SK-N-SH (cell line): ENCODE measurements around the gene MYOZ2. TPM values are rescaled to one million over a fixed set of nuclear protein-coding genes. Genes with fewer than 3 reads are reported as not detected.

ENCODE experiments used
- CTCF ChIA-PET: fragments of 300-600, 350-600 bp; formaldehyde crosslinking; extraction: SDS; loops from one replicate; lab custom pipeline; 2021; lab: Yijun Ruan, JAX
- POLR2A ChIA-PET: fragments of 350-600 bp; sonication (Branson Sonifier 250); formaldehyde crosslinking; extraction: SDS; loops from one replicate; lab custom pipeline; 2020; ENCODE audit warnings: antibody characterized with exemption, inconsistent platforms; lab: Yijun Ruan, JAX
- DNase-seq: peaks from one replicate; pipeline ENCODE4 v3.0.0; 2012
- H2AFZ ChIP-seq: fragments of 200-600 bp; sonication (generic); 2 replicates; pipeline ENCODE4 v1.8.1; 2016; ENCODE audit warnings: antibody characterized with exemption, mild to moderate bottlenecking, low read depth
- H3F3A ChIP-seq: fragments of 200-600 bp; sonication (generic); replicated peaks from 2 replicates; pipeline ENCODE3; 2016; ENCODE audit warnings: antibody characterized with exemption, mild to moderate bottlenecking; ENCODE audit not compliant: insufficient read depth
- H3K27ac ChIP-seq, 2 experiments: fragments of 200-500 bp in 1 of 2; fragments of 200-600 bp in 1 of 2; sonication (Bioruptor generic) in 1 of 2; sonication (generic), shearing (Covaris generic) in 1 of 2; 2 replicates each; pipeline versions ENCODE4 v1.5.1 to v1.6.1; 2014 to 2016; ENCODE audit warnings: low read depth in 2 of 2, inconsistent platforms in 1 of 2, low read length in 1 of 2, mild to moderate bottlenecking in 1 of 2, mixed read lengths in 1 of 2
- H3K27me3 ChIP-seq: fragments of 200-600 bp; sonication (generic), shearing (Covaris generic); 2 replicates; pipeline ENCODE4 v1.6.1; 2016; ENCODE audit warnings: mixed run types; ENCODE audit not compliant: insufficient read depth
- H3K36me3 ChIP-seq, 2 experiments: fragments of 200-500 bp in 1 of 2; fragments of 200-600 bp in 1 of 2; sonication (Bioruptor generic) in 1 of 2; sonication (generic) in 1 of 2; replicated peaks in 1 of 2; 2 replicates each; pipeline versions ENCODE3 to v1.5.1; 2014 to 2016; ENCODE audit warnings: low read length in 1 of 2, mild to moderate bottlenecking in 1 of 2; ENCODE audit not compliant: insufficient read depth in 2 of 2, control insufficient read depth in 1 of 2
- H3K4me1 ChIP-seq, 2 experiments: fragments of 200-500 bp in 1 of 2; fragments of 200-600 bp in 1 of 2; sonication (Bioruptor generic) in 1 of 2; sonication (generic), shearing (Covaris generic) in 1 of 2; 2 replicates each; pipeline versions ENCODE4 v1.5.1 to v1.6.1; 2014 to 2016; ENCODE audit warnings: low read depth in 1 of 2, low read length in 1 of 2, mixed run types in 1 of 2; ENCODE audit not compliant: insufficient read depth in 2 of 2, control insufficient read depth in 1 of 2
- H3K4me2 ChIP-seq: fragments of 200-600 bp; sonication (generic), shearing (Covaris generic); 2 replicates; pipeline ENCODE4 v1.6.1; 2017; ENCODE audit warnings: mixed run types
- H3K4me3 ChIP-seq, 2 experiments: fragments of 200-500 bp in 1 of 2; fragments of 200-600 bp in 1 of 2; sonication (Bioruptor generic) in 1 of 2; sonication (generic), shearing (Covaris generic) in 1 of 2; 2 replicates each; pipeline versions ENCODE4 v1.5.1 to v1.8.1; 2014 to 2016; ENCODE audit warnings: low read depth in 2 of 2, inconsistent platforms in 1 of 2, low read length in 1 of 2, mild to moderate bottlenecking in 1 of 2, mixed read lengths in 1 of 2, moderate library complexity in 1 of 2
- H3K79me2 ChIP-seq: fragments of 200-600 bp; sonication (generic); 2 replicates; pipeline ENCODE4 v1.8.1; 2017; ENCODE audit warnings: mild to moderate bottlenecking; ENCODE audit not compliant: insufficient read depth
- H3K9ac ChIP-seq: fragments of 200-600 bp; sonication (generic); 2 replicates; pipeline ENCODE4 v1.6.1; 2017; ENCODE audit warnings: mixed run types
- H3K9me2 ChIP-seq: fragments of 200-600 bp; sonication (generic); 2 replicates; pipeline ENCODE4 v1.6.1; 2017; ENCODE audit warnings: mixed run types
- H3K9me3 ChIP-seq: fragments of 200-600 bp; sonication (generic); 2 replicates; pipeline ENCODE4 v1.6.1; 2017; ENCODE audit warnings: mixed run types, mild to moderate bottlenecking, moderate library complexity
- H4K20me1 ChIP-seq: fragments of 200-600 bp; sonication (generic); 2 replicates; pipeline ENCODE4 v1.6.1; 2017; ENCODE audit warnings: mild to moderate bottlenecking, mixed run types; ENCODE audit not compliant: insufficient read depth
- EP300 ChIP-seq, 2 experiments: IDR thresholded peaks; 2 replicates each; pipeline versions ENCODE4 v1.4.0 to v1.6.1; 2012; ENCODE audit warnings: borderline replicate concordance in 1 of 2, low read depth in 1 of 2, low read length in 1 of 2
- EZH2phosphoT487 ChIP-seq: fragments of 200-600 bp; sonication (generic); IDR thresholded peaks from 2 replicates; pipeline ENCODE4 v1.6.1; 2017; ENCODE audit warnings: low read depth, mixed run types, mild to moderate bottlenecking, antibody characterized with exemption, moderate library complexity, borderline replicate concordance
- FOSL2 ChIP-seq: IDR thresholded peaks from 2 replicates; pipeline ENCODE4 v1.4.0; 2012; ENCODE audit warnings: low read depth, mild to moderate bottlenecking, moderate library complexity, borderline replicate concordance
- FOXM1 ChIP-seq: IDR thresholded peaks from 2 replicates; pipeline ENCODE4 v1.4.0; 2012; ENCODE audit warnings: low read depth, mild to moderate bottlenecking
- GATA2 ChIP-seq: sonication (generic); formaldehyde crosslinking; IDR thresholded peaks from 2 replicates; pipeline ENCODE4 v1.5.0; 2020; ENCODE audit warnings: mild to moderate bottlenecking, missing genetic modification reagents
- JUND ChIP-seq: IDR thresholded peaks from 2 replicates; pipeline ENCODE4 v1.4.0; 2012
- MEF2A ChIP-seq: IDR thresholded peaks from 2 replicates; pipeline ENCODE4 v1.4.0; 2012; ENCODE audit warnings: low read depth, borderline replicate concordance
- MXI1 ChIP-seq: IDR thresholded peaks from 2 replicates; pipeline ENCODE4 v1.6.1; 2012; ENCODE audit warnings: mild to moderate bottlenecking, low read depth, low read length, improper control_type of control experiment
- NFIC ChIP-seq: IDR thresholded peaks from 2 replicates; pipeline ENCODE4 v1.4.0; 2012; ENCODE audit warnings: borderline replicate concordance
- NRF1 ChIP-seq: IDR thresholded peaks from 2 replicates; pipeline ENCODE4 v1.6.1; 2012; ENCODE audit warnings: low read depth, mild to moderate bottlenecking, low read length
- POLR2AphosphoS5 ChIP-seq: IDR thresholded peaks from 2 replicates; pipeline ENCODE4 v1.6.1; 2012; ENCODE audit warnings: low read depth, low read length
- RCOR1 ChIP-seq: fragments of 150-350 bp; IDR thresholded peaks from 2 replicates; pipeline ENCODE4 v1.6.1; 2017; ENCODE audit warnings: antibody characterized with exemption, low read length
- RXRA ChIP-seq: IDR thresholded peaks from 2 replicates; pipeline ENCODE4 v1.4.0; 2012; ENCODE audit warnings: low read depth, mild to moderate bottlenecking, borderline replicate concordance
- SIN3A ChIP-seq: IDR thresholded peaks from 2 replicates; pipeline ENCODE4 v1.6.1; 2012; ENCODE audit warnings: low read depth, mild to moderate bottlenecking, low read length, moderate library complexity, borderline replicate concordance
- SMC3 ChIP-seq: IDR thresholded peaks from 2 replicates; pipeline ENCODE4 v1.6.1; 2012; ENCODE audit warnings: low read depth, low read length, improper control_type of control experiment
- TCF12 ChIP-seq: IDR thresholded peaks from 2 replicates; pipeline ENCODE4 v1.4.0; 2012
- TEAD4 ChIP-seq: IDR thresholded peaks from 2 replicates; pipeline ENCODE4 v1.4.0; 2012; ENCODE audit warnings: mild to moderate bottlenecking, borderline replicate concordance; ENCODE audit not compliant: insufficient read depth
- YY1 ChIP-seq: IDR thresholded peaks from 2 replicates; pipeline ENCODE4 v1.4.0; 2012; ENCODE audit warnings: low read depth, mild to moderate bottlenecking
- WGBS: methylation state at CpG from one replicate; pipeline ENCODE4 v1.1.6; 2017; ENCODE audit warnings: low lambda C conversion rate; 5-methylcytosine and 5-hydroxymethylcytosine counted together
- polyA plus RNA-seq, 3 experiments: library from polyadenylated mRNA; depleted of rRNA; stranded (reverse); fragments of >200 nt; gene quantifications; 2 replicates each; pipeline ENCODE4 v1.2.3, GENCODE V29; 2012
- TF ChIP-seq, protein P1 (sequence below): IDR thresholded peaks from 2 replicates; pipeline ENCODE4 v1.4.0; 2012; ENCODE audit warnings: low read depth
- TF ChIP-seq, protein P2 (sequence below): IDR thresholded peaks from 2 replicates; pipeline ENCODE4 v1.4.0; 2012; ENCODE audit warnings: low read depth, borderline replicate concordance
- TF ChIP-seq, protein P3 (sequence below): IDR thresholded peaks from 2 replicates; pipeline ENCODE4 v1.6.1; 2012; ENCODE audit warnings: mild to moderate bottlenecking, low read depth, low read length, moderate library complexity
- TF ChIP-seq, protein P4 (sequence below): fragments of 200-600 bp; sonication (generic); IDR thresholded peaks from 2 replicates; pipeline ENCODE4 v1.6.1; 2017; ENCODE audit warnings: antibody characterized with exemption, mild to moderate bottlenecking, moderate library complexity

Gene MYOZ2
- polyA plus RNA-seq, 1 of the 3 experiments (the other 2 are of a cell fraction) = 0.26 TPM

DNA sequence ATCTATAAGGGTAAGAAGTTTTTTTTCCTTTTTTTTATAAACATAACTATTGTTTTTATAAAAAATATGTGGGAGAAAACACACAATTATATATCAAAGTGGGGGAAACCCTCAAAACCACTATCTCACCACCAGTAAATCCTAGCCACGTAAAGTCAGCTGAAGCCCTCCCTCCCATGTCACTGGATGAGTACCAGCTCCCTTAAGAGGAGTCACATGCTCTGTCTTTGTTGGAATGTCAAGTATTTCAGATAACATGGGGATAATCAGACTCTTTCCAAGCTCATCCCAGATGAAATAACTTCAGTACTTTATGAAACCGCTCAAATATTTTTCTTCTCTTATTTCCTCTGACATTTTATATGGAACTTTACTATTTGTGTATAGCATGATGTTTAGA lies 2.4 kb downstream of the MYOZ2 start:
- H3K4me3 ChIP-seq = no peak overlapping the region
- H2AFZ ChIP-seq = no peak overlapping the region
- no peaks in the 10 kb centered on the region for H3K79me2 ChIP-seq
- H3K9me3 ChIP-seq = no peaks in the 10 kb centered on the region
- no peak overlapping the region for H3K9ac ChIP-seq
- no peaks in the 10 kb centered on the region for H3K27me3 ChIP-seq
- TF ChIP-seq, protein P1, sequence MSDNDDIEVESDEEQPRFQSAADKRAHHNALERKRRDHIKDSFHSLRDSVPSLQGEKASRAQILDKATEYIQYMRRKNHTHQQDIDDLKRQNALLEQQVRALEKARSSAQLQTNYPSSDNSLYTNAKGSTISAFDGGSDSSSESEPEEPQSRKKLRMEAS = 0 out of 2 replicates have a peak, but pooled peaks have one; percentile 27
- TF ChIP-seq, protein P2, sequence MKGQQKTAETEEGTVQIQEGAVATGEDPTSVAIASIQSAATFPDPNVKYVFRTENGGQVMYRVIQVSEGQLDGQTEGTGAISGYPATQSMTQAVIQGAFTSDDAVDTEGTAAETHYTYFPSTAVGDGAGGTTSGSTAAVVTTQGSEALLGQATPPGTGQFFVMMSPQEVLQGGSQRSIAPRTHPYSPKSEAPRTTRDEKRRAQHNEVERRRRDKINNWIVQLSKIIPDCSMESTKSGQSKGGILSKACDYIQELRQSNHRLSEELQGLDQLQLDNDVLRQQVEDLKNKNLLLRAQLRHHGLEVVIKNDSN = peak; percentile 73
- 0 out of 4 replicates have a peak, but pooled peaks of 1 of the 2 experiments have one; percentile 8 for TF ChIP-seq EP300 (IDR thresholded peaks at IDR 0.05; ENCODE audit: borderline replicate concordance in 1 of 2, low read depth in 1 of 2, low read length in 1 of 2)
- TF ChIP-seq TCF12 = peak; percentile 45
- TF ChIP-seq TEAD4 = peak; percentile 49; the same call in 1 of the 2 replicates
- TF ChIP-seq RCOR1 = no peak
- no peak for TF ChIP-seq NRF1
- TF ChIP-seq YY1 = no peak
- TF ChIP-seq JUND = peak; percentile 11; the same call in 1 of the 2 replicates
- H3K4me2 ChIP-seq = no peak overlapping the region
- ChIA-PET CTCF (interaction anchor here (0.5 to 1.1 kb wide), 2 partner anchors 16 to 496 kb away, joined by 3 to 4 read pairs; no protein-coding TSS in a partner anchor), POLR2A (no interaction called here)
- peaks cover 4% of the 10 kb centered on the region for H3F3A ChIP-seq
- 59% methylated on average over 2 of the region's 2 CpGs for WGBS
- no peak for DNase-seq
- no peaks in the 10 kb centered on the region for H4K20me1 ChIP-seq
- H3K4me1 ChIP-seq = peaks cover 0 to 19% of the 10 kb centered on the region in 2 experiments; a peak in 3 of 4 replicates
- H3K27ac ChIP-seq = no peak overlapping the region; a peak in 1 of 4 replicates
- no peaks in the 10 kb centered on the region for H3K36me3 ChIP-seq
- H3K9me2 ChIP-seq = no peaks in the 10 kb centered on the region

DNA sequence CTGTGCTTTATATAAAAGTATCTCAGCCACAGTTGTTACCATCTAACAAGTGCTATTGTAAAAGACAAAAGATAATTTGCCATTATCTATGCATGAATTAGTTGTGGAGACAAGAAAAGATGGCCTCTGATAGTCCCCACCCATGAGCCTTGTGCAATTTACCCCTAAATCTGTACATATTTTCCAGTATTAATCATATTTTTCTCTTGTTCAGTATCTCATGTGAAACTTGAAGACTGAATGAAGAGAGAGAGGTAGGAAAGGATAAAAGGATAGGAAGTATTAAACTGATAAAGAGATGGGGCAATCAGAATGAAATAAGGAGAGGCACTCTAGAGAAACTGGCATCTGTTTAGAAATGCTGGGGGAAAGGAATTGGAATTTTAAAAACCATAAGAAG lies 3.7 kb downstream of the MYOZ2 start:
- DNase-seq = no peak
- Histone ChIP-seq H3K9me2 (no peaks in the 10 kb centered on the region), H3K9ac (no peak overlapping the region), H3K27me3 (no peaks in the 10 kb centered on the region), H3K4me2 (no peak overlapping the region), H3K79me2 (no peaks in the 10 kb centered on the region), H3F3A (peaks cover 4% of the 10 kb centered on the region), H3K4me3 (no peak overlapping the region), H2AFZ (0 out of 2 replicates have a peak overlapping the region, but pooled peaks have one; percentile 38), H3K36me3 (no peaks in the 10 kb centered on the region), H3K4me1 (peaks cover 0 to 19% of the 10 kb centered on the region in 2 experiments; a peak in 3 of 4 replicates), H3K9me3 (no peaks in the 10 kb centered on the region), H3K27ac (no peak overlapping the region), H4K20me1 (no peaks in the 10 kb centered on the region)
- CTCF ChIA-PET = no interaction called here
- POLR2A ChIA-PET = no interaction called here
- TF ChIP-seq RXRA (no peak), SMC3 (no peak), NFIC (no peak), GATA2 (CRISPR knock-in tag) (no peak), MEF2A (no peak), NRF1 (no peak), POLR2AphosphoS5 (no peak), RCOR1 (no peak), EZH2phosphoT487 (no peak), SIN3A (no peak), JUND (no peak), FOXM1 (no peak), MXI1 (no peak), FOSL2 (no peak), EP300 (IDR thresholded peaks at IDR 0.05; ENCODE audit: borderline replicate concordance in 1 of 2, low read depth in 1 of 2, low read length in 1 of 2) (no peak)
- TF ChIP-seq, protein P3, sequence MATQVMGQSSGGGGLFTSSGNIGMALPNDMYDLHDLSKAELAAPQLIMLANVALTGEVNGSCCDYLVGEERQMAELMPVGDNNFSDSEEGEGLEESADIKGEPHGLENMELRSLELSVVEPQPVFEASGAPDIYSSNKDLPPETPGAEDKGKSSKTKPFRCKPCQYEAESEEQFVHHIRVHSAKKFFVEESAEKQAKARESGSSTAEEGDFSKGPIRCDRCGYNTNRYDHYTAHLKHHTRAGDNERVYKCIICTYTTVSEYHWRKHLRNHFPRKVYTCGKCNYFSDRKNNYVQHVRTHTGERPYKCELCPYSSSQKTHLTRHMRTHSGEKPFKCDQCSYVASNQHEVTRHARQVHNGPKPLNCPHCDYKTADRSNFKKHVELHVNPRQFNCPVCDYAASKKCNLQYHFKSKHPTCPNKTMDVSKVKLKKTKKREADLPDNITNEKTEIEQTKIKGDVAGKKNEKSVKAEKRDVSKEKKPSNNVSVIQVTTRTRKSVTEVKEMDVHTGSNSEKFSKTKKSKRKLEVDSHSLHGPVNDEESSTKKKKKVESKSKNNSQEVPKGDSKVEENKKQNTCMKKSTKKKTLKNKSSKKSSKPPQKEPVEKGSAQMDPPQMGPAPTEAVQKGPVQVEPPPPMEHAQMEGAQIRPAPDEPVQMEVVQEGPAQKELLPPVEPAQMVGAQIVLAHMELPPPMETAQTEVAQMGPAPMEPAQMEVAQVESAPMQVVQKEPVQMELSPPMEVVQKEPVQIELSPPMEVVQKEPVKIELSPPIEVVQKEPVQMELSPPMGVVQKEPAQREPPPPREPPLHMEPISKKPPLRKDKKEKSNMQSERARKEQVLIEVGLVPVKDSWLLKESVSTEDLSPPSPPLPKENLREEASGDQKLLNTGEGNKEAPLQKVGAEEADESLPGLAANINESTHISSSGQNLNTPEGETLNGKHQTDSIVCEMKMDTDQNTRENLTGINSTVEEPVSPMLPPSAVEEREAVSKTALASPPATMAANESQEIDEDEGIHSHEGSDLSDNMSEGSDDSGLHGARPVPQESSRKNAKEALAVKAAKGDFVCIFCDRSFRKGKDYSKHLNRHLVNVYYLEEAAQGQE = no peak
- TF ChIP-seq, protein P4, sequence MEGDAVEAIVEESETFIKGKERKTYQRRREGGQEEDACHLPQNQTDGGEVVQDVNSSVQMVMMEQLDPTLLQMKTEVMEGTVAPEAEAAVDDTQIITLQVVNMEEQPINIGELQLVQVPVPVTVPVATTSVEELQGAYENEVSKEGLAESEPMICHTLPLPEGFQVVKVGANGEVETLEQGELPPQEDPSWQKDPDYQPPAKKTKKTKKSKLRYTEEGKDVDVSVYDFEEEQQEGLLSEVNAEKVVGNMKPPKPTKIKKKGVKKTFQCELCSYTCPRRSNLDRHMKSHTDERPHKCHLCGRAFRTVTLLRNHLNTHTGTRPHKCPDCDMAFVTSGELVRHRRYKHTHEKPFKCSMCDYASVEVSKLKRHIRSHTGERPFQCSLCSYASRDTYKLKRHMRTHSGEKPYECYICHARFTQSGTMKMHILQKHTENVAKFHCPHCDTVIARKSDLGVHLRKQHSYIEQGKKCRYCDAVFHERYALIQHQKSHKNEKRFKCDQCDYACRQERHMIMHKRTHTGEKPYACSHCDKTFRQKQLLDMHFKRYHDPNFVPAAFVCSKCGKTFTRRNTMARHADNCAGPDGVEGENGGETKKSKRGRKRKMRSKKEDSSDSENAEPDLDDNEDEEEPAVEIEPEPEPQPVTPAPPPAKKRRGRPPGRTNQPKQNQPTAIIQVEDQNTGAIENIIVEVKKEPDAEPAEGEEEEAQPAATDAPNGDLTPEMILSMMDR = no peak
